GM12892 (cell line): ENCODE data around the gene RALGAPA2.

Source experiments
- POLR2AphosphoS5 ChIP-seq: IDR thresholded peaks from 2 replicates; pipeline ENCODE4 v1.6.1; 2011; ENCODE audit warnings: low read depth, low read length, control low read depth
- TAF1 ChIP-seq: IDR thresholded peaks from 2 replicates; pipeline ENCODE4 v1.6.1; 2011; ENCODE audit warnings: low read depth, mild to moderate bottlenecking, control low read depth, low read length, borderline replicate concordance

DNA sequence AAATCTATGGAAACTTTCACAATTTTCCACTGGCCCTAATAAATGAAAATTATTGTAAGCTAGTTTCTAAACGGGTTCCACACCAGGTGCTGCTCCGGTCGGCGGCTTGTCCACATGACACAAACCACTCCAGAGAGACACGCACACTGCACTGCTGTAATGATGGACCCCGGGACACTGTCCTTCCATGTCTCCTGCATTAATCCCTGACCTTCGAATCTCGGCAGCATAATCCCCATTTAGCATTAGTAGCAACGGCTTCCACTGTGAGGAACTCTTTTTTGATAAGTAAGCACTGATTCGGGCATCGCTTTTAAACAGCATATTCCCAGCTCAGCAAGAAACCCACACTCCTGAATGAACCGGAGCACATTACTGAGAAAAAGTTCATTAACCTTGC is 301.0 kb downstream of the RALGAPA2 start:
- no peak for TF ChIP-seq TAF1
- TF ChIP-seq POLR2AphosphoS5: no peak
